Tibial nerve (tissue), 4 donors: ENCODE data around the gene CYTIP.

Source experiments
- CTCF ChIP-seq, 5 experiments: fragments of 200-600 bp in 3 of 5; fragments of 450-650 bp in 2 of 5; sonication (generic) in 3 of 5; IDR thresholded peaks; one replicate each; pipeline ENCODE4 v1.5.1; 2016 to 2019; ENCODE audit warnings: antibody characterized with exemption in 5 of 5, mild to moderate bottlenecking in 3 of 5, moderate library complexity in 2 of 5
- EP300 ChIP-seq, 2 donors: sonication (generic); formaldehyde crosslinking; IDR thresholded peaks; one replicate each; pipeline ENCODE4 v1.6.1; 2017; ENCODE audit warnings: antibody characterized with exemption in 2 of 2, mild to moderate bottlenecking in 1 of 2

GRCh38 chr2:157415591-157416101 is 28.2 kb downstream of the CYTIP start:
- peak in 1 of 2 donors; percentile 60 for TF ChIP-seq EP300 (IDR thresholded peaks at IDR 0.05)
- no peak for TF ChIP-seq CTCF (IDR thresholded peaks at IDR 0.05)
